GM18498 (cell line): ENCODE data around the gene JUNB.
A peak's percentile ranks its signal among the peaks of the same experiment; 100 is the strongest.
"Not testable (repeated sequence)": the region's sequence is repeated elsewhere in the genome, so short reads cannot be mapped to it uniquely, and the experiment has no call there.

Source experiments
- ATAC-seq: cut with Tn5 transposase; IDR thresholded peaks from one replicate; pipeline ENCODE4 v1.9.1; 2021; ENCODE audit warnings: mild to moderate bottlenecking, moderate library complexity; ENCODE audit not compliant: unreplicated experiment

JUNB gene

GRCh38 chr19:12802267-12803106, 11.2 kb downstream of the JUNB start:
- ATAC-seq: no peak

GRCh38 chr19:12804051-12804450, 12.8 kb downstream of the JUNB start:
- ATAC-seq: no peak

GRCh38 chr19:12806242-12807081, 15.2 kb downstream of the JUNB start, which contains the start of gene RNASEH2A:
TSS of gene RNASEH2A (plus strand) at chr19:12806584. CDS start at chr19:12806674, 90 bp downstream.
- ATAC-seq: peak; percentile 87

GRCh38 chr19:12815088-12815487, 23.8 kb downstream of the JUNB start:
- no peak for ATAC-seq

GRCh38 chr19:12817188-12817587, 25.9 kb downstream of the JUNB start:
- ATAC-seq: not testable (repeated sequence)

- not testable (repeated sequence) for ATAC-seq
Measured at GRCh38 chr19:12817810-12818209, 26.5 kb downstream of the JUNB start.

GRCh38 chr19:12821761-12822160, 30.5 kb downstream of the JUNB start:
- ATAC-seq: no peak

GRCh38 chr19:12825254-12826131, 34.2 kb downstream of the JUNB start:
- no peak for ATAC-seq

- ATAC-seq: no peak
Measured at GRCh38 chr19:12828494-12828893, 37.2 kb downstream of the JUNB start.

GRCh38 chr19:12833418-12833737, 42.1 kb downstream of the JUNB start:
- no peak for ATAC-seq

- no peak for ATAC-seq
Measured at GRCh38 chr19:12833738-12834565, 42.7 kb downstream of the JUNB start.

GRCh38 chr19:12834566-12834943, 43.3 kb downstream of the JUNB start, which contains the start of gene RTBDN:
TSS of gene RTBDN (minus strand) at chr19:12834579. CDS start at chr19:12829979, 4,600 bp downstream.
- no peak for ATAC-seq

GRCh38 chr19:12834976-12835757, 43.9 kb downstream of the JUNB start:
- ATAC-seq: no peak

GRCh38 chr19:12836529-12836863, 45.2 kb downstream of the JUNB start:
- no peak for ATAC-seq

GRCh38 chr19:12837225-12837624, 45.9 kb downstream of the JUNB start:
- ATAC-seq: no peak

GRCh38 chr19:12838182-12838885, 47.0 kb downstream of the JUNB start, which contains the start of gene MAST1:
TSS of gene MAST1 (plus strand) at chr19:12838515. CDS start at chr19:12838573, 58 bp downstream.
- no peak for ATAC-seq

GRCh38 chr19:12838886-12839756, 47.8 kb downstream of the JUNB start:
- ATAC-seq: no peak
